Ovary (tissue), 3 donors: ENCODE results near the gene EFL1.

Experiments
- EP300 ChIP-seq: sonication (generic); formaldehyde crosslinking; IDR thresholded peaks from one replicate; pipeline ENCODE4 v1.6.1; 2017; ENCODE audit warnings: antibody characterized with exemption
- POLR2A ChIP-seq: fragments of 450-650 bp; IDR thresholded peaks from one replicate; pipeline ENCODE4 v1.6.1; 2017; ENCODE audit warnings: antibody characterized with exemption, mild to moderate bottlenecking, moderate library complexity
- TF ChIP-seq, protein P1 (sequence below), 3 donors: fragments of 450-650 bp in 2 of 3; fragments of 200-600 bp in 1 of 3; IDR thresholded peaks; one replicate each; pipeline versions ENCODE4 v1.5.1 to v1.8.0; 2016 to 2022; ENCODE audit warnings: antibody characterized with exemption in 3 of 3, mild to moderate bottlenecking in 1 of 3
- donor health status: DM: no; HTN: no; CAD: no.

DNA sequence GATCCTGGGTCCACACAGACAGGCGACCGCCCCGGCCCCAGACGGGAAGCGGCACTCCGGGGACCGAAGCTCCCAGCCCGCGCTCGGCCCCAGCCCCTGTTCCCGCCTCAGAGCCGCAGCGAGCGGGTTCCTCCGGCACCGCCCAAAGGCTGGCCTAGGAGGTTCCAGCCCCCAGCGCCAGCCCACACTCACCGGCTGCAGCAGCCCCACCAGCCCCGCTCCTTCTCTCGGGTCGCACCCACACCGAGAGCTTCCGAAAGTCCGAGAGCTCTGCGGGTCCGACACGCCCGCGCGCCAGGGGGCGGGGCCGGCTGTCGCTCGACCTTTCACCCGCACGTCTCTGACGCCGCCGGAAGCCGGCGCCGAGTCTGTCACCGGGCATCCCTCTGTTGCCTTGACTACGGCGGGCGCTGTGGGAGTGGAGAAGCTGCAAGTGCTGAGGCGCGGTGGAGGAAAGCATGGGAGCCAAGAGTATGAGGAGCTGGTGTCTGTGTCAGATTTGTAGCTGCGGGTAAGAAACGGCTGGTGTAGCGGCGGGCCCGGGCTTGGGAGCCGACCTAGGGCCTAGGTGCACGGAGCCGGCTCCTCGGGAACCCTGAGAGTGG is at the start of gene EFL1, which contains the start of gene SAXO2:
- TF ChIP-seq, protein P1, sequence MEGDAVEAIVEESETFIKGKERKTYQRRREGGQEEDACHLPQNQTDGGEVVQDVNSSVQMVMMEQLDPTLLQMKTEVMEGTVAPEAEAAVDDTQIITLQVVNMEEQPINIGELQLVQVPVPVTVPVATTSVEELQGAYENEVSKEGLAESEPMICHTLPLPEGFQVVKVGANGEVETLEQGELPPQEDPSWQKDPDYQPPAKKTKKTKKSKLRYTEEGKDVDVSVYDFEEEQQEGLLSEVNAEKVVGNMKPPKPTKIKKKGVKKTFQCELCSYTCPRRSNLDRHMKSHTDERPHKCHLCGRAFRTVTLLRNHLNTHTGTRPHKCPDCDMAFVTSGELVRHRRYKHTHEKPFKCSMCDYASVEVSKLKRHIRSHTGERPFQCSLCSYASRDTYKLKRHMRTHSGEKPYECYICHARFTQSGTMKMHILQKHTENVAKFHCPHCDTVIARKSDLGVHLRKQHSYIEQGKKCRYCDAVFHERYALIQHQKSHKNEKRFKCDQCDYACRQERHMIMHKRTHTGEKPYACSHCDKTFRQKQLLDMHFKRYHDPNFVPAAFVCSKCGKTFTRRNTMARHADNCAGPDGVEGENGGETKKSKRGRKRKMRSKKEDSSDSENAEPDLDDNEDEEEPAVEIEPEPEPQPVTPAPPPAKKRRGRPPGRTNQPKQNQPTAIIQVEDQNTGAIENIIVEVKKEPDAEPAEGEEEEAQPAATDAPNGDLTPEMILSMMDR (IDR thresholded peaks at IDR 0.05), result no peak
- TF ChIP-seq EP300 (no peak), POLR2A (no peak)
